ENCODE results near the gene VCP.
A peak's percentile ranks its signal among the peaks of the same experiment; 100 is the strongest.
"Not testable (repeated sequence)": the region's sequence is repeated elsewhere in the genome, so short reads cannot be mapped to it uniquely, and the experiment has no call there.

The VCP gene

GRCh38 chr9:35027374-35027773 is 45.1 kb downstream of the VCP start:
- POLR2A ChIA-PET, result no interaction called here
- H3K4me1 ChIP-seq (ENCODE audit: control extremely low read depth in 1 of 4, control insufficient read depth in 4 of 4, insufficient read depth in 4 of 4, low read length in 3 of 4), result peaks cover 3 to 42% (median 11%) of the 10 kb centered on the region in 4 experiments
- no CpG with 5 or more reads among the region's 1 CpG for WGBS (ENCODE audit: insufficient coverage)
- no peaks in the 10 kb centered on the region for H3K27me3 ChIP-seq (replicated peaks in 2 of 5; ENCODE audit: control insufficient read depth in 4 of 5, insufficient read depth in 5 of 5, low read length in 4 of 5)
- H3K36me3 ChIP-seq (ENCODE audit: control insufficient read depth in 4 of 4, insufficient read depth in 4 of 4, low read length in 3 of 4), result no peaks in the 10 kb centered on the region
- CTCF ChIA-PET, result interaction anchor here (1.0 to 3.7 kb wide), 3 partner anchors 8 to 33 kb away, joined by 4 to 10 read pairs (median 4); no protein-coding TSS in a partner anchor
- no peak overlapping the region for H3K4me3 ChIP-seq (ENCODE audit: control insufficient read depth in 1 of 7, extremely low read depth in 1 of 7, insufficient read depth in 4 of 7, low read depth in 2 of 7, low read length in 6 of 7)
- no peaks in the 10 kb centered on the region for H3K9me3 ChIP-seq (ENCODE audit: control extremely low read depth in 1 of 5, control insufficient read depth in 4 of 5, insufficient read depth in 2 of 5, low read depth in 1 of 5, low read length in 4 of 5)
- H3K27ac ChIP-seq (ENCODE audit: insufficient read depth in 1 of 2, low read depth in 1 of 2, low read length in 2 of 2, poor library complexity in 1 of 2, severe bottlenecking in 2 of 2), result no peak overlapping the region
- no peak for DNase-seq

- peak overlapping the region in 1 of 7 experiments; percentile 15 for H3K4me3 ChIP-seq (ENCODE audit: control insufficient read depth in 1 of 7, extremely low read depth in 1 of 7, insufficient read depth in 4 of 7, low read depth in 2 of 7, low read length in 6 of 7)
- ChIA-PET POLR2A (no interaction called here), CTCF (interaction anchor here (1.0 to 3.7 kb wide), 3 partner anchors 9 to 32 kb away, joined by 4 to 10 read pairs (median 4); no protein-coding TSS in a partner anchor)
Observed at GRCh38 chr9:35026671-35027070, 45.8 kb downstream of the VCP start.

GRCh38 chr9:35023443-35023842 is 49.0 kb downstream of the VCP start:
- CTCF ChIA-PET; POLR2A ChIA-PET; H3K4me3 ChIP-seq (ENCODE audit: control insufficient read depth in 1 of 7, extremely low read depth in 1 of 7, insufficient read depth in 4 of 7, low read depth in 2 of 7, low read length in 6 of 7); H3K36me3 ChIP-seq (ENCODE audit: control insufficient read depth in 4 of 4, insufficient read depth in 4 of 4, low read length in 3 of 4); H3K27me3 ChIP-seq (replicated peaks in 2 of 5; ENCODE audit: control insufficient read depth in 4 of 5, insufficient read depth in 5 of 5, low read length in 4 of 5); H3K9me3 ChIP-seq (ENCODE audit: control extremely low read depth in 1 of 5, control insufficient read depth in 4 of 5, insufficient read depth in 2 of 5, low read depth in 1 of 5, low read length in 4 of 5); H3K27ac ChIP-seq (ENCODE audit: insufficient read depth in 1 of 2, low read depth in 1 of 2, low read length in 2 of 2, poor library complexity in 1 of 2, severe bottlenecking in 2 of 2): not testable (repeated sequence)
- peaks cover 3 to 42% (median 11%) of the 10 kb centered on the region in 4 experiments for H3K4me1 ChIP-seq (ENCODE audit: control extremely low read depth in 1 of 4, control insufficient read depth in 4 of 4, insufficient read depth in 4 of 4, low read length in 3 of 4)
- DNase-seq, result peak; percentile 17 to 72 (median 62)
- 7% methylated on average over 4 of the region's 5 CpGs for WGBS (ENCODE audit: insufficient coverage)

More at GRCh38 chr9:35026671-35027070, 45.8 kb downstream of the VCP start:
- H3K9me3 ChIP-seq (ENCODE audit: control extremely low read depth in 1 of 5, control insufficient read depth in 4 of 5, insufficient read depth in 2 of 5, low read depth in 1 of 5, low read length in 4 of 5), result no peaks in the 10 kb centered on the region
- no peaks in the 10 kb centered on the region for H3K36me3 ChIP-seq (ENCODE audit: control insufficient read depth in 4 of 4, insufficient read depth in 4 of 4, low read length in 3 of 4)
- H3K27ac ChIP-seq (ENCODE audit: insufficient read depth in 1 of 2, low read depth in 1 of 2, low read length in 2 of 2, poor library complexity in 1 of 2, severe bottlenecking in 2 of 2), result peak overlapping the region in 1 of 2 experiments; percentile 9
- DNase-seq, result peak in 2 of 3 donors; percentile 36 to 38
- no peaks in the 10 kb centered on the region for H3K27me3 ChIP-seq (replicated peaks in 2 of 5; ENCODE audit: control insufficient read depth in 4 of 5, insufficient read depth in 5 of 5, low read length in 4 of 5)
- peaks cover 3 to 42% (median 11%) of the 10 kb centered on the region in 4 experiments for H3K4me1 ChIP-seq (ENCODE audit: control extremely low read depth in 1 of 4, control insufficient read depth in 4 of 4, insufficient read depth in 4 of 4, low read length in 3 of 4)
- 62% methylated on average over 3 of the region's 3 CpGs for WGBS (ENCODE audit: insufficient coverage)

GRCh38 chr9:35014517-35014916 is 57.9 kb downstream of the VCP start:
- ChIA-PET POLR2A (no interaction called here), CTCF (interaction anchor here (0.6 kb wide), 1 partner anchor 17 kb away, joined by 3 read pairs; no protein-coding TSS in a partner anchor)
- H3K4me3 ChIP-seq (ENCODE audit: control insufficient read depth in 1 of 7, extremely low read depth in 1 of 7, insufficient read depth in 4 of 7, low read depth in 2 of 7, low read length in 6 of 7), result no peak overlapping the region
- no peak for DNase-seq
- 0% methylated on average over 1 of the region's 2 CpGs for WGBS (ENCODE audit: insufficient coverage)
- peaks cover 0 to 2% (median 0%) of the 10 kb centered on the region in 4 experiments for H3K36me3 ChIP-seq (ENCODE audit: control insufficient read depth in 4 of 4, insufficient read depth in 4 of 4, low read length in 3 of 4)
- H3K27ac ChIP-seq (ENCODE audit: insufficient read depth in 1 of 2, low read depth in 1 of 2, low read length in 2 of 2, poor library complexity in 1 of 2, severe bottlenecking in 2 of 2), result no peak overlapping the region
- no peaks in the 10 kb centered on the region for H3K27me3 ChIP-seq (replicated peaks in 2 of 5; ENCODE audit: control insufficient read depth in 4 of 5, insufficient read depth in 5 of 5, low read length in 4 of 5)
- H3K4me1 ChIP-seq (ENCODE audit: control extremely low read depth in 1 of 4, control insufficient read depth in 4 of 4, insufficient read depth in 4 of 4, low read length in 3 of 4), result no peaks in the 10 kb centered on the region
- H3K9me3 ChIP-seq (ENCODE audit: control extremely low read depth in 1 of 5, control insufficient read depth in 4 of 5, insufficient read depth in 2 of 5, low read depth in 1 of 5, low read length in 4 of 5), result peaks cover 3 to 14% (median 6%) of the 10 kb centered on the region in 5 experiments

DNA sequence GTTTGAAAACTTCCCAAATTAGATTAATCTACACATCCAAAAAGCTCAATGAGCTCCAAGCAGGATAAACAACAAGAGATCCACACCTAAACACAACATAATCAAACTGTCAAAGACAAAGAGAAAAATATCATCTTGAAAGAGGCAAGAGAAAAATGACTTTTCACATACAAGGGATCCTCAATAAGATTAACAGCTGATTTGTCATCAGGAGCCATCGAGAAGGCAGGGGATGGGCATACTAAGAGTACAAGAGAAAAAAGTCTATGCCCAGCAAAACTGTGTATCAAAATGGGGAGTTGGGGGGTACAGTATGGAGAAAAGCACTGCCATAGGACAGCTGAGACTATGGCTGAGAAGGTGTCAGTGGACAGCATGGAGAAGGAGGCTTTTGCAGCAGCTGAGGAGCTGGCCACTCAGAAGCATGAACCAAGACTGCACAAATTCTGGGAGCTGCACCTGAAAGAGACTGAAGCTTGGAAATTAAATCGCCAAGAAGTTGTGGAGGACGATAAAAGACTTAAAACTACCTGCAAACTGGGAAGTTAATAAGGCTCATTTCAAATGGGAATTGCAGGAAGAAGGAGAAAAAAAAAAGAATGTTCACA is 62.0 kb downstream of the VCP start:
- H3K36me3 ChIP-seq (ENCODE audit: control insufficient read depth in 4 of 4, insufficient read depth in 4 of 4, low read length in 3 of 4), result peaks cover 0 to 3% (median 0%) of the 10 kb centered on the region in 4 experiments
- H3K9me3 ChIP-seq (ENCODE audit: control extremely low read depth in 1 of 5, control insufficient read depth in 4 of 5, insufficient read depth in 2 of 5, low read depth in 1 of 5, low read length in 4 of 5), result peaks cover 3 to 14% (median 6%) of the 10 kb centered on the region in 5 experiments
- CTCF ChIA-PET, result interaction anchor here (1.1 kb wide), 1 partner anchor 18 kb away, joined by 3 read pairs; no protein-coding TSS in a partner anchor
- no peaks in the 10 kb centered on the region for H3K4me1 ChIP-seq (ENCODE audit: control extremely low read depth in 1 of 4, control insufficient read depth in 4 of 4, insufficient read depth in 4 of 4, low read length in 3 of 4)
- 90% methylated on average over 3 of the region's 3 CpGs for WGBS (ENCODE audit: insufficient coverage)
- no peaks in the 10 kb centered on the region for H3K27me3 ChIP-seq (replicated peaks in 2 of 5; ENCODE audit: control insufficient read depth in 4 of 5, insufficient read depth in 5 of 5, low read length in 4 of 5)
- no peak overlapping the region for H3K4me3 ChIP-seq (ENCODE audit: control insufficient read depth in 1 of 7, extremely low read depth in 1 of 7, insufficient read depth in 4 of 7, low read depth in 2 of 7, low read length in 6 of 7)
- POLR2A ChIA-PET, result no interaction called here
- H3K27ac ChIP-seq (ENCODE audit: insufficient read depth in 1 of 2, low read depth in 1 of 2, low read length in 2 of 2, poor library complexity in 1 of 2, severe bottlenecking in 2 of 2), result no peak overlapping the region
- DNase-seq, result no peak
